Panc1 (cell line): ENCODE results near the gene ESR2. TPM values are rescaled to one million over a fixed set of nuclear protein-coding genes. Genes with fewer than 3 reads are reported as not detected.
A peak's percentile ranks its signal among the peaks of the same experiment; 100 is the strongest.

ENCODE experiments used
- ATAC-seq: fragments of 200-7000 bp; cut with Tn5 transposase; 2 replicates; pipeline ENCODE4 v1.9.1; 2020; ENCODE audit warnings: mild to moderate bottlenecking, moderate library complexity
- BruUV-seq: library from RNA; stranded (reverse); fragments of 400-500 nt; replicated peaks from 2 replicates; lab custom pipeline; 2021; lab: Mats Ljungman, UMichigan
- CTCF ChIA-PET: fragments of 300-600 bp; sonication (Branson Sonifier 250); formaldehyde crosslinking; loops from one replicate; lab custom pipeline; 2022; ENCODE audit warnings: antibody characterized with exemption; lab: Charles Lee
- POLR2A ChIA-PET: fragments of 300-600 bp; sonication (Branson Sonifier 250); formaldehyde crosslinking; loops from one replicate; lab custom pipeline; 2022; ENCODE audit warnings: antibody characterized with exemption; lab: Charles Lee
- DNase-seq: peaks from one replicate; pipeline ENCODE4 v3.0.0-alpha.2; 2010; ENCODE audit warnings: low read depth, low spot score
- H3K27ac ChIP-seq: 2 replicates; pipeline ENCODE4 v1.5.1; 2011; ENCODE audit warnings: mild to moderate bottlenecking, low read length, inconsistent platforms
- H3K27me3 ChIP-seq: fragments of 200-500 bp; sonication (Bioruptor generic); 2 replicates; pipeline ENCODE4 v1.6.0; 2014; ENCODE audit warnings: low read length, inconsistent platforms; ENCODE audit not compliant: control insufficient read depth, insufficient read depth
- H3K36me3 ChIP-seq: fragments of 200-500 bp; sonication (Bioruptor generic); 2 replicates; pipeline ENCODE4 v1.5.1; 2014; ENCODE audit warnings: inconsistent platforms, mild to moderate bottlenecking, low read length, moderate library complexity; ENCODE audit not compliant: control insufficient read depth, insufficient read depth
- H3K4me1 ChIP-seq: 2 replicates; pipeline ENCODE4 v1.5.1; 2011; ENCODE audit warnings: inconsistent platforms, mild to moderate bottlenecking, low read length, moderate library complexity; ENCODE audit not compliant: control insufficient read depth, insufficient read depth
- H3K4me3 ChIP-seq, 2 experiments: 2 replicates each; pipeline ENCODE4 v1.5.1; 2011 to 2012; ENCODE audit warnings: low read depth in 2 of 2, low read length in 2 of 2, mild to moderate bottlenecking in 2 of 2, inconsistent platforms in 1 of 2, moderate library complexity in 1 of 2
- H3K9me3 ChIP-seq: fragments of 200-500 bp; sonication (Bioruptor generic); 2 replicates; pipeline ENCODE4 v1.5.1; 2014; ENCODE audit warnings: low read depth, mild to moderate bottlenecking, inconsistent platforms, low read length, moderate library complexity; ENCODE audit not compliant: control insufficient read depth, insufficient read depth
- CTCF ChIP-seq: fragments of 450-650 bp; IDR thresholded peaks from 2 replicates; pipeline ENCODE4 v1.5.1; 2017; ENCODE audit warnings: mild to moderate bottlenecking
- POLR2AphosphoS5 ChIP-seq: IDR thresholded peaks from 2 replicates; pipeline ENCODE4 v1.6.1; 2012; ENCODE audit warnings: mild to moderate bottlenecking, low read depth, low read length, moderate library complexity
- SIN3A ChIP-seq: IDR thresholded peaks from 2 replicates; pipeline ENCODE4 v1.6.1; 2012; ENCODE audit warnings: low read depth, mild to moderate bottlenecking, low read length, moderate library complexity, borderline replicate concordance; ENCODE audit not compliant: insufficient read depth
- TCF7L2 ChIP-seq: IDR thresholded peaks from 2 replicates; pipeline ENCODE4 v1.6.1; 2011; ENCODE audit warnings: mild to moderate bottlenecking, low read depth, low read length, inconsistent platforms
- in situ Hi-C: cut with HindIII; loops from 2 replicates; pipeline ENCODE4 v1.10.0; 2016; ENCODE audit warnings: low sequenced_read_pairs, low pct_unique_long_range_greater_than_20kb
- intact Hi-C: fragments of 100-400 bp; cut with micrococcal nuclease; formaldehyde crosslinking; loops from one replicate; pipeline ENCODE4 v1.10.0; 2022; ENCODE audit not compliant: unreplicated experiment
- total RNA-seq: library from RNA; stranded (reverse); gene quantifications from one replicate; pipeline ENCODE4 v1.2.1, GENCODE V29; 2021; ENCODE audit not compliant: unreplicated experiment
- TF ChIP-seq, protein P1 (sequence below), 2 experiments: IDR thresholded peaks; 2 replicates each; pipeline ENCODE4 v1.6.1; 2011 to 2012; ENCODE audit warnings: low read depth in 2 of 2, control low read depth in 1 of 2, low read length in 1 of 2, mild to moderate bottlenecking in 1 of 2, moderate library complexity in 1 of 2; ENCODE audit not compliant: insufficient read depth in 1 of 2

Gene ESR2
- total RNA-seq, 1 experiment from 2014 or later: not detected

GRCh38 chr14:64338616-64339316 is 44.6 kb upstream of the ESR2 start:
- intact Hi-C loops (no loop called here), in situ Hi-C loops (no loop called here)
- H3K36me3 ChIP-seq: no peaks in the 10 kb centered on the region; the same call in 1 of the 2 replicates
- H3K9me3 ChIP-seq: peaks cover 8% of the 10 kb centered on the region
- H3K27me3 ChIP-seq: no peaks in the 10 kb centered on the region
- TF ChIP-seq, protein P1, sequence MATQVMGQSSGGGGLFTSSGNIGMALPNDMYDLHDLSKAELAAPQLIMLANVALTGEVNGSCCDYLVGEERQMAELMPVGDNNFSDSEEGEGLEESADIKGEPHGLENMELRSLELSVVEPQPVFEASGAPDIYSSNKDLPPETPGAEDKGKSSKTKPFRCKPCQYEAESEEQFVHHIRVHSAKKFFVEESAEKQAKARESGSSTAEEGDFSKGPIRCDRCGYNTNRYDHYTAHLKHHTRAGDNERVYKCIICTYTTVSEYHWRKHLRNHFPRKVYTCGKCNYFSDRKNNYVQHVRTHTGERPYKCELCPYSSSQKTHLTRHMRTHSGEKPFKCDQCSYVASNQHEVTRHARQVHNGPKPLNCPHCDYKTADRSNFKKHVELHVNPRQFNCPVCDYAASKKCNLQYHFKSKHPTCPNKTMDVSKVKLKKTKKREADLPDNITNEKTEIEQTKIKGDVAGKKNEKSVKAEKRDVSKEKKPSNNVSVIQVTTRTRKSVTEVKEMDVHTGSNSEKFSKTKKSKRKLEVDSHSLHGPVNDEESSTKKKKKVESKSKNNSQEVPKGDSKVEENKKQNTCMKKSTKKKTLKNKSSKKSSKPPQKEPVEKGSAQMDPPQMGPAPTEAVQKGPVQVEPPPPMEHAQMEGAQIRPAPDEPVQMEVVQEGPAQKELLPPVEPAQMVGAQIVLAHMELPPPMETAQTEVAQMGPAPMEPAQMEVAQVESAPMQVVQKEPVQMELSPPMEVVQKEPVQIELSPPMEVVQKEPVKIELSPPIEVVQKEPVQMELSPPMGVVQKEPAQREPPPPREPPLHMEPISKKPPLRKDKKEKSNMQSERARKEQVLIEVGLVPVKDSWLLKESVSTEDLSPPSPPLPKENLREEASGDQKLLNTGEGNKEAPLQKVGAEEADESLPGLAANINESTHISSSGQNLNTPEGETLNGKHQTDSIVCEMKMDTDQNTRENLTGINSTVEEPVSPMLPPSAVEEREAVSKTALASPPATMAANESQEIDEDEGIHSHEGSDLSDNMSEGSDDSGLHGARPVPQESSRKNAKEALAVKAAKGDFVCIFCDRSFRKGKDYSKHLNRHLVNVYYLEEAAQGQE (IDR thresholded peaks at IDR 0.05; ENCODE audit: insufficient read depth in 1 of 2, low read depth in 2 of 2, low read length in 1 of 2): no peak
- TF ChIP-seq SIN3A (no peak), CTCF (no peak), TCF7L2 (peak; percentile 19; the same call in 1 of the 2 replicates), POLR2AphosphoS5 (peak; percentile 87)
- peak overlapping the region; percentile 92 for H3K27ac ChIP-seq
- H3K4me1 ChIP-seq: peaks cover 9% of the 10 kb centered on the region
- DNase-seq (peak; percentile 71), ATAC-seq (peak; percentile 96)
- POLR2A ChIA-PET: interaction anchor here (0.6 kb wide), 1 partner anchor 146 kb away, joined by 4 read pairs; no protein-coding TSS in a partner anchor
- H3K4me3 ChIP-seq: peak overlapping the region; percentile 78
- CTCF ChIA-PET: no interaction called here
- BruUV-seq: no TSS peak

DNA sequence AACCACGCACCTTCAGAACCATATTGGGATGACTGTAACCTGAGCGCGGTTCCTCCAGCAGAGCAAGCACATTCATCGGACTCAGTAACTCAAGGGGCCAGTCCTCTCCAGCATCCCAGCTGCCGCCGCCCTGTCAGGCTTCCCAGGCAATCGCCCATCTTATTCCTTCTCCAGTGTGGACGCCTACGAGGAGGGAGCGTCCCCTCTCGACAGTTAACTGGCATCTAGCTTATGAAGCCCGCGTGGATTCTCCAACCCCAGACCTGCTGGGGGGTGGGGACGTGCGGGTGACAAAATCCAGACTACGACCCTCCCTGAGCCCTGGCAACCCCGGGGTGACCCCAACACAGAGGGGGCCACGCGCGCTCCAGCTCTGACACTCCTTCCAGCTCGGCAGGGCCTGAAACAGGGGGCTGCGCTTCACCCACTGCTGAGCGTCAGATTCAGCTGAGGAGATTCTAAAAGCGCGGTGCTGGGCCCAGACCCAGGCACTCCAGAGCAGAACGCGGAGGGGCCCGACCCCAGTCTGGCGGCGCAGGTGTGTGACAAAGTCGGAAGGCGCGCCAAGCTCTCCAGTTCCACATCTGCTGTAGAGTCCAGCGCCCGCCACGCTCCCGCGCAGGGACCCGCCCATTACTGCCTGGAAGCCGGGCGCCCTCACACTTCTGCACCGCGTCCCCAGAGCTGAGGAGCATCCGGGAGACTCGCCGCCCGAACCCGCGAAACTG is 43.9 kb upstream of the ESR2 start:
- TF ChIP-seq SIN3A (0 out of 2 replicates have a peak, but pooled peaks have one; percentile 6), CTCF (peak; percentile 27; the same call in 1 of the 2 replicates)
- TF ChIP-seq, protein P1 (IDR thresholded peaks at IDR 0.05; ENCODE audit: insufficient read depth in 1 of 2, low read depth in 2 of 2, low read length in 1 of 2): no peak
- H3K27me3 ChIP-seq: no peaks in the 10 kb centered on the region
- H3K36me3 ChIP-seq: no peaks in the 10 kb centered on the region; the same call in 1 of the 2 replicates
- in situ Hi-C loops (no loop called here), intact Hi-C loops (no loop called here)
- DNase-seq (no peak), ATAC-seq (peak; percentile 81)
- peaks cover 9% of the 10 kb centered on the region for H3K4me1 ChIP-seq
- peaks cover 8% of the 10 kb centered on the region for H3K9me3 ChIP-seq
- BruUV-seq: no TSS peak
- POLR2A ChIA-PET: interaction anchor here (0.6 kb wide), 1 partner anchor 147 kb away, joined by 4 read pairs; no protein-coding TSS in a partner anchor
- peak overlapping the region; percentile 70 to 78 for H3K4me3 ChIP-seq
- peak overlapping the region; percentile 85 for H3K27ac ChIP-seq
- CTCF ChIA-PET: no interaction called here
